Fibroblast of pulmonary artery (primary cell): ENCODE results near the gene C6orf120.
"Not testable (repeated sequence)": the region's sequence is repeated elsewhere in the genome, so short reads cannot be mapped to it uniquely, and the experiment has no call there.

Experiments
- DNase-seq: peaks from one replicate; pipeline ENCODE4 v3.0.0-alpha.2; 2010; ENCODE audit warnings: low read depth
- H3K4me3 ChIP-seq: replicated peaks from 2 replicates; pipeline ENCODE4 v1.5.1; 2011; ENCODE audit warnings: low read depth, mild to moderate bottlenecking, control low read depth, low read length, moderate library complexity
- TF ChIP-seq, protein P1 (sequence below): IDR thresholded peaks from 2 replicates; pipeline ENCODE4 v1.5.1; 2011; ENCODE audit warnings: mild to moderate bottlenecking, control low read depth, low read length, inconsistent platforms; ENCODE audit errors: missing control alignments

Gene C6orf120

DNA sequence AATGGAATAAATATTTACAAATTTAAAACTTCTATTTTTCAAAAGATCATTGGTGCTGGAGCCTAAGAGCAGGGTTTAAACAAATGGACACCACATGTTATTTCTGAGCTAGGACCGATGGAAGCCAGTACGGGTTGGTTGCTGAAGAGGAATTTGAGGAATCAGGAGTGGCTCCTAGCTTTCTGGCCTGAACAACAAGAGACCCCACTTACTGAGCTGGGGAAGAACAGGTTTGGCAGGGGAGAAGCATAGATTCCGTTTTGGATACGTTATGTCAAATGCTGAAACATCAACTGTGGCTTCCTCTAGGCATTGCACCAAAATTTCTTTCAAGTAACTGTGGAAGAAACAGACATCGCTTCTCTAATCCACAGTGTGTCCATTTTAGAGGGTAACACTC lies 6.8 kb upstream of the C6orf120 start:
- DNase-seq, result no peak
- TF ChIP-seq, protein P1, sequence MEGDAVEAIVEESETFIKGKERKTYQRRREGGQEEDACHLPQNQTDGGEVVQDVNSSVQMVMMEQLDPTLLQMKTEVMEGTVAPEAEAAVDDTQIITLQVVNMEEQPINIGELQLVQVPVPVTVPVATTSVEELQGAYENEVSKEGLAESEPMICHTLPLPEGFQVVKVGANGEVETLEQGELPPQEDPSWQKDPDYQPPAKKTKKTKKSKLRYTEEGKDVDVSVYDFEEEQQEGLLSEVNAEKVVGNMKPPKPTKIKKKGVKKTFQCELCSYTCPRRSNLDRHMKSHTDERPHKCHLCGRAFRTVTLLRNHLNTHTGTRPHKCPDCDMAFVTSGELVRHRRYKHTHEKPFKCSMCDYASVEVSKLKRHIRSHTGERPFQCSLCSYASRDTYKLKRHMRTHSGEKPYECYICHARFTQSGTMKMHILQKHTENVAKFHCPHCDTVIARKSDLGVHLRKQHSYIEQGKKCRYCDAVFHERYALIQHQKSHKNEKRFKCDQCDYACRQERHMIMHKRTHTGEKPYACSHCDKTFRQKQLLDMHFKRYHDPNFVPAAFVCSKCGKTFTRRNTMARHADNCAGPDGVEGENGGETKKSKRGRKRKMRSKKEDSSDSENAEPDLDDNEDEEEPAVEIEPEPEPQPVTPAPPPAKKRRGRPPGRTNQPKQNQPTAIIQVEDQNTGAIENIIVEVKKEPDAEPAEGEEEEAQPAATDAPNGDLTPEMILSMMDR, result no peak

DNA sequence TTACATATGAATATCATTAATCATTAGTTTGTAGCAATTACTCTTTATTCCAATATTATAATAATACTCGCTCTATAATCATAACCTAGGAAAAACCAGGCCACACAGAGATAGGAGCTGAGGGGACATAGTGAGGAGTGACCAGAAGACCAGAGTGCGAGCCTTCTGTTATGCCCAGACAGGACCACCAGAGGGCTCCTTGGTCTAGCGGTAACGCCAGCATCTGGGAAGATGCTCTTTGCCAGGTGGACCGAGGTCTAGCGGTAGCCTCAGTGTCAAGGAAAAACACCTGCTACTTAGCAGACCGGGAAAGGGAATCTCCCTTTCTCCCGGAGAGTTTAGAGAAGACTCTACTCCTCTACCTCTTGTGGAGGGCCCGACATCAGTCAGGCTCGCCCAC lies 4.8 kb upstream of the C6orf120 start:
- peak; percentile 16 for DNase-seq
- not testable (repeated sequence) for H3K4me3 ChIP-seq
- TF ChIP-seq, protein P1, result peak; percentile 45

More for the DNA sequence above, 6.8 kb upstream of the C6orf120 start:
- H3K4me3 ChIP-seq, result no peak overlapping the region

DNA sequence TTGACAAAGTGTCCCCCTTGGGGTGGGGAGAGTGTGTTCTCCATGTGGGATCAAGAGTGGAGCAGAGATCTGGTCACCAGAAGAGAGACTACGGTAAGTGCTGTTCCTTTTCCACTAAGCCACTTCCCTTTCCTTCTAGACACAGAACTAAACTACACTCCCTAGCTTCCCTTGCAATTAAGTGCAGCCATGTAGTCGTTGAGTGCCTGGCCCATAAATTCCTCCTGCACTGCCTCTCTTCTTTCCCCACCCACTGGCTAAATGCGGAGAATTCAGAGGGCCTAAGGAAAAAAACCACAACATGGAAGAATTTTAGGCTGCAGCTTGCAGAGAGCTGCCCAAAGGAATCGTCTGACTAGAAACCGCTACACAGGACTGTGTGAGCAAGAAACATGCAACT lies 1.6 kb upstream of the C6orf120 start:
- H3K4me3 ChIP-seq, result peak overlapping the region; percentile 90
- DNase-seq, result no peak
- TF ChIP-seq, protein P1, result no peak

DNA sequence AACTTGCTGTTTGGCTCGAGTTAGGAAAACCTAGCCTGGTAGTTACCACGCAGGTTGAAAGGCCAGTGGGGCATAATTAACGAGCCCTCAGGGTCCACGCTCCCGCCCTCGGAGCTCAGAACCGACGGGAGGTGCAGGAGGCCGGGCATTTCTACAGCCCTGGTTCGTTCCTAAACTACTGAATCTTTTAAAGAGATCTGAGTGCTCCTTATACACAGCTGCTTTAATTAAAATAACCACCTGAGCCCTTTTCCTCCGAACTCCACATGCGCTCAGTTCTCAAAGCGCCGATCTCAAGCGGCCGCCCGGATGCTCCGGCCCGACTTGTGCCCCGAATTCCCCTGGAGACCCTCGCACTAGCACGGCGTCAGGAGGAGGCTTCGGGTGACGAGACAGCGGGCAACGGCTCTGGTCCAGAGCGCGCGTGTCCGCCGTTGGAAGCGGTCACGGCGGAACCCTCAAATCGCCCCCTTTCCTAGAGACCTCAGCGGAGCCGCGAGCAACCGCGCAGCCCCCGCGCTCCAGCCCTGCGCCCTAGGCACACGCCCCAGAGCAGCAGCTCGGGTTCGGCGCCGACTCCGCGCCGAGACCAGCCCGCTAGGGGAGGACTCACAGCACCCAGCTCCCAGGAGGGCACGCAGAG lies 494 bp upstream of the C6orf120 start:
- TF ChIP-seq, protein P1, result no peak
- H3K4me3 ChIP-seq, result peak overlapping the region; percentile 90
- DNase-seq, result no peak

DNA sequence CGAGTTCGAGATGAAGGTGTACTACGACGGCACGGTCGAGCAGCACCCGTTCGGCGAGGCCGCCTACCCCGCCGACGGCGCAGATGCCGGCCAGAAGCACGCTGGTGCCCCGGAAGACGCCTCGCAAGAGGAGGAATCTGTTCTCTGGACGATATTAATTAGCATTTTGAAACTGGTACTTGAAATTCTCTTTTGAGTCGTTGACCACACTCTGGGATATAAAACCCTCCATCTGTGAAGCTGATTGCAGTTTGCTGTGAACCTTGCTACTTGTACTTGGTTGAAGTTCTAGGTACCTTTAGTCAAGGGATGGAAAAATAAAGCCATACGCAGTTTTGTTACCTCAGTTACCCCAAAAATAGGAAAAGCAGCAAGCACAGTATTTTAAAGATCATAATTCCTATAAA lies 917 bp downstream of the C6orf120 start:
- DNase-seq, result no peak
- TF ChIP-seq, protein P1, result no peak
- H3K4me3 ChIP-seq, result peak overlapping the region; percentile 90

DNA sequence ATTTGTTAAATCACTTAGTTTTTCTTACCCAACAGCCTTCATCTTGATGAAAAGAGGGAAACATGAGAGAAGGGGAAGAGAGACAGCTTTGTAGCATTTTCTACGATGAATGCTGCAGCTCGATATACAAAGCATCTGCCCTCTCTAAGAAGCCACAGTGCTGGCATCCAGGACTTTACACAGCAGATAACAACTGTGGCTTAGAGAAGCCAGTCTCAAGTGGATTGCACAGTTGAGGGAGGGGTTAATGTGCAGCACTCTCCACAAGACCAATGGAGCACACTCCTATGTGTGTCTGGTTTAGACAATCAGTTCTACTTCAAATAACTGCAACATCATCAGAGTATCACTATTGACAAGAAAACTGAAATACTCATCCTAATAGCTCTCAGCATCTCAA lies 5.8 kb downstream of the C6orf120 start:
- no peak overlapping the region for H3K4me3 ChIP-seq
- TF ChIP-seq, protein P1, result no peak
- no peak for DNase-seq

DNA sequence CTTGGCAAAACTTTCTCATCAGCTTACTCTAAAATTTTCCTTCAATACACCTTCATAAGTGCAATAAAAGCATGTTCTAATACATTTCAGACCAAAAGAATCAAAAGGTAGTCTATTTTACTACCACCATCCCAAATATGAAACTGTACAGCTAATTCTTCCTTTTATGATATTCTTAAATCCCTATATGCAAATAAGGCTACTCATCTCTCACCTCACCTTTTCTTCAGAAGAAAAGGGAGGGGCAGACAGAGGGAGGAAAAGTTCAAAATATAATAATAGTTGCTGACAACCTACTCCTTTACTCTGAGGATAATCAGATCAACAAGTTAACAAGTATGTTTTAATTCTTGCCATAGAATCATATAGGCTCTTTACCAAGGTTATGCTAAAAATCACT lies 7.4 kb downstream of the C6orf120 start:
- DNase-seq, result no peak
- H3K4me3 ChIP-seq, result no peak overlapping the region
- TF ChIP-seq, protein P1, result no peak
